Naive B cell (primary cell): Measurements from ENCODE around the gene UBE2QL1. TPM values are rescaled to one million over a fixed set of nuclear protein-coding genes. Genes with fewer than 3 reads are reported as not detected.

Experiments
- ATAC-seq, 2 donors: fragments of 150-1000 bp; cut with Tn5 transposase; 2 replicates each; pipeline ENCODE4 v1.10.0; 2021; ENCODE audit warnings: low read depth in 2 of 2, mild to moderate bottlenecking in 2 of 2, moderate library complexity in 2 of 2
- DNase-seq: peaks from one replicate; pipeline ENCODE4 v3.0.0; 2022
- H3K27ac Mint-ChIP-seq, 6 donors: one replicate each; pipeline ENCODE4 v1.8.0; 2020 to 2022; ENCODE audit warnings: mild to moderate bottlenecking in 6 of 6, mixed read lengths in 6 of 6, moderate library complexity in 5 of 6, inconsistent platforms in 2 of 6
- H3K27me3 Mint-ChIP-seq, 3 donors: one replicate each; pipeline ENCODE4 v1.8.0; 2021 to 2022; ENCODE audit warnings: mixed read lengths in 3 of 3, mild to moderate bottlenecking in 1 of 3
- H3K36me3 Mint-ChIP-seq, 2 donors: one replicate each; pipeline ENCODE4 v1.8.0; 2020 to 2022; ENCODE audit warnings: mixed read lengths in 2 of 2, inconsistent platforms in 1 of 2, mild to moderate bottlenecking in 1 of 2
- H3K4me1 Mint-ChIP-seq, 3 donors: one replicate each; pipeline ENCODE4 v1.8.0; 2020 to 2022; ENCODE audit warnings: mixed read lengths in 3 of 3, inconsistent platforms in 1 of 3, mild to moderate bottlenecking in 1 of 3, moderate library complexity in 1 of 3
- H3K4me3 Mint-ChIP-seq, 8 donors: one replicate each; pipeline ENCODE4 v1.8.0; 2020 to 2022; ENCODE audit warnings: mild to moderate bottlenecking in 8 of 8, mixed read lengths in 8 of 8, moderate library complexity in 8 of 8, inconsistent platforms in 2 of 8
- H3K9me3 Mint-ChIP-seq, 7 donors: one replicate each; pipeline ENCODE4 v1.8.0; 2020 to 2022; ENCODE audit warnings: mixed read lengths in 7 of 7, mild to moderate bottlenecking in 5 of 7, inconsistent platforms in 2 of 7, moderate library complexity in 1 of 7
- polyA plus RNA-seq, 6 donors: library from polyadenylated mRNA; unstranded; fragments of 300-500 nt; fragmentation: Illumina TruSeq; gene quantifications; one replicate each; pipeline ENCODE4 v1.2.3, GENCODE V29; 2021; ENCODE audit warnings: low read depth in 6 of 6

The UBE2QL1 gene
- polyA plus RNA-seq, 6 donors from 2014 or later = not detected

GRCh38 chr5:6480133-6481051 lies 31.7 kb downstream of the UBE2QL1 start:
- Mint-ChIP-seq H3K4me1 (peaks cover 0 to 7% (median 2%) of the 10 kb centered on the region in 3 donors), H3K4me3 (no peak overlapping the region), H3K27me3 (peaks cover 7 to 11% (median 7%) of the 10 kb centered on the region in 3 donors), H3K36me3 (no peaks in the 10 kb centered on the region), H3K9me3 (peaks cover 0 to 3% (median 0%) of the 10 kb centered on the region in 7 donors), H3K27ac (peak overlapping the region in 1 of 6 donors; percentile 21)
- ATAC-seq = peak in 1 of 2 donors; percentile 40
- DNase-seq = no peak

- Mint-ChIP-seq H3K36me3 (no peaks in the 10 kb centered on the region), H3K4me3 (no peak overlapping the region), H3K27me3 (peaks cover 7 to 14% (median 7%) of the 10 kb centered on the region in 3 donors), H3K9me3 (peaks cover 0 to 3% (median 0%) of the 10 kb centered on the region in 7 donors), H3K27ac (peak overlapping the region in 1 of 6 donors; percentile 47), H3K4me1 (peaks cover 0 to 14% (median 0%) of the 10 kb centered on the region in 3 donors)
- DNase-seq (no peak), ATAC-seq (no peak)
Measured at GRCh38 chr5:6482735-6483134, 34.1 kb downstream of the UBE2QL1 start.

- H3K4me1 Mint-ChIP-seq = peaks cover 0 to 14% (median 0%) of the 10 kb centered on the region in 3 donors
- H3K27ac Mint-ChIP-seq = peak overlapping the region in 2 of 6 donors; percentile 73 to 76
- peak overlapping the region in 2 of 8 donors; percentile 36 to 37 for H3K4me3 Mint-ChIP-seq
- ATAC-seq (peak; percentile 61 to 68), DNase-seq (no peak)
- H3K36me3 Mint-ChIP-seq = no peaks in the 10 kb centered on the region
- peaks cover under 1 to 12% (median 7%) of the 10 kb centered on the region in 3 donors for H3K27me3 Mint-ChIP-seq
- peaks cover 0 to 3% (median 0%) of the 10 kb centered on the region in 7 donors for H3K9me3 Mint-ChIP-seq
Measured at GRCh38 chr5:6483880-6484382, 35.3 kb downstream of the UBE2QL1 start.

GRCh38 chr5:6484446-6484845 lies 35.8 kb downstream of the UBE2QL1 start:
- DNase-seq (no peak), ATAC-seq (no peak)
- Mint-ChIP-seq H3K4me3 (peak overlapping the region in 1 of 8 donors; percentile 37), H3K4me1 (peaks cover 0 to 14% (median 0%) of the 10 kb centered on the region in 3 donors), H3K27ac (peak overlapping the region in 1 of 6 donors; percentile 73), H3K9me3 (peaks cover 0 to 3% (median 0%) of the 10 kb centered on the region in 7 donors), H3K27me3 (peaks cover 0 to 9% (median 7%) of the 10 kb centered on the region in 3 donors), H3K36me3 (no peaks in the 10 kb centered on the region)

- peak overlapping the region in 1 of 6 donors; percentile 73 for H3K27ac Mint-ChIP-seq
- ATAC-seq (no peak), DNase-seq (no peak)
- H3K36me3 Mint-ChIP-seq = no peaks in the 10 kb centered on the region
- H3K4me3 Mint-ChIP-seq = peak overlapping the region in 1 of 8 donors; percentile 37
- H3K9me3 Mint-ChIP-seq = peaks cover 0 to 3% (median 0%) of the 10 kb centered on the region in 7 donors
- peaks cover 0 to 9% (median 7%) of the 10 kb centered on the region in 3 donors for H3K27me3 Mint-ChIP-seq
- H3K4me1 Mint-ChIP-seq = peaks cover 0 to 14% (median 0%) of the 10 kb centered on the region in 3 donors
Measured at GRCh38 chr5:6484899-6485298, 36.2 kb downstream of the UBE2QL1 start.

GRCh38 chr5:6485441-6485840 lies 36.8 kb downstream of the UBE2QL1 start:
- Mint-ChIP-seq H3K27me3 (peaks cover 0 to 9% (median 7%) of the 10 kb centered on the region in 3 donors), H3K9me3 (peaks cover 0 to 3% (median 0%) of the 10 kb centered on the region in 7 donors), H3K27ac (peak overlapping the region in 1 of 6 donors; percentile 53), H3K36me3 (no peaks in the 10 kb centered on the region), H3K4me1 (peaks cover 0 to 14% (median 0%) of the 10 kb centered on the region in 3 donors), H3K4me3 (peak overlapping the region in 1 of 8 donors; percentile 25)
- no peak for DNase-seq
- peak in 1 of 2 donors; percentile 55 for ATAC-seq

- Mint-ChIP-seq H3K36me3 (no peaks in the 10 kb centered on the region), H3K27me3 (peaks cover 0 to 9% (median 7%) of the 10 kb centered on the region in 3 donors), H3K9me3 (peaks cover 0 to 3% (median 0%) of the 10 kb centered on the region in 7 donors), H3K27ac (no peak overlapping the region), H3K4me3 (no peak overlapping the region), H3K4me1 (peaks cover 0 to 14% (median 0%) of the 10 kb centered on the region in 3 donors)
- ATAC-seq (no peak), DNase-seq (no peak)
Measured at GRCh38 chr5:6486074-6486473, 37.4 kb downstream of the UBE2QL1 start.

GRCh38 chr5:6487081-6487480 lies 38.4 kb downstream of the UBE2QL1 start:
- no peaks in the 10 kb centered on the region for H3K36me3 Mint-ChIP-seq
- ATAC-seq (no peak), DNase-seq (no peak)
- H3K4me3 Mint-ChIP-seq = no peak overlapping the region
- H3K9me3 Mint-ChIP-seq = no peaks in the 10 kb centered on the region
- no peak overlapping the region for H3K27ac Mint-ChIP-seq
- H3K27me3 Mint-ChIP-seq = peaks cover 0 to 14% (median 9%) of the 10 kb centered on the region in 3 donors
- peaks cover 0 to 14% (median 1%) of the 10 kb centered on the region in 3 donors for H3K4me1 Mint-ChIP-seq

- no peak overlapping the region for H3K27ac Mint-ChIP-seq
- no peak for ATAC-seq
- H3K9me3 Mint-ChIP-seq = no peaks in the 10 kb centered on the region
- DNase-seq = no peak
- peaks cover 0 to 14% (median 13%) of the 10 kb centered on the region in 3 donors for H3K27me3 Mint-ChIP-seq
- no peaks in the 10 kb centered on the region for H3K36me3 Mint-ChIP-seq
- no peak overlapping the region for H3K4me3 Mint-ChIP-seq
- H3K4me1 Mint-ChIP-seq = peaks cover 0 to 14% (median 4%) of the 10 kb centered on the region in 3 donors
Measured at GRCh38 chr5:6488021-6488420, 39.4 kb downstream of the UBE2QL1 start.

GRCh38 chr5:6489643-6490185 lies 41.1 kb downstream of the UBE2QL1 start:
- H3K4me1 Mint-ChIP-seq = peaks cover 0 to 12% (median 4%) of the 10 kb centered on the region in 3 donors
- no peak overlapping the region for H3K27ac Mint-ChIP-seq
- DNase-seq (no peak), ATAC-seq (no peak)
- peaks cover 0 to 14% (median 9%) of the 10 kb centered on the region in 3 donors for H3K27me3 Mint-ChIP-seq
- H3K36me3 Mint-ChIP-seq = no peaks in the 10 kb centered on the region
- H3K4me3 Mint-ChIP-seq = no peak overlapping the region
- H3K9me3 Mint-ChIP-seq = no peaks in the 10 kb centered on the region

- Mint-ChIP-seq H3K4me3 (no peak overlapping the region), H3K4me1 (peaks cover 0 to 8% (median 4%) of the 10 kb centered on the region in 3 donors), H3K36me3 (no peaks in the 10 kb centered on the region), H3K27me3 (peaks cover 0 to 14% (median 7%) of the 10 kb centered on the region in 3 donors), H3K9me3 (no peaks in the 10 kb centered on the region), H3K27ac (no peak overlapping the region)
- no peak for ATAC-seq
- no peak for DNase-seq
Measured at GRCh38 chr5:6490246-6490645, 41.6 kb downstream of the UBE2QL1 start.

GRCh38 chr5:6490693-6491092 lies 42.0 kb downstream of the UBE2QL1 start:
- no peak for ATAC-seq
- Mint-ChIP-seq H3K4me1 (peaks cover 0 to 6% (median 4%) of the 10 kb centered on the region in 3 donors), H3K27ac (no peak overlapping the region), H3K27me3 (peaks cover 0 to 14% (median 7%) of the 10 kb centered on the region in 3 donors), H3K4me3 (no peak overlapping the region), H3K9me3 (no peaks in the 10 kb centered on the region), H3K36me3 (no peaks in the 10 kb centered on the region)
- no peak for DNase-seq

GRCh38 chr5:6491196-6491918 lies 42.7 kb downstream of the UBE2QL1 start:
- H3K27ac Mint-ChIP-seq = no peak overlapping the region
- H3K27me3 Mint-ChIP-seq = peaks cover 0 to 14% (median 7%) of the 10 kb centered on the region in 3 donors
- H3K4me3 Mint-ChIP-seq = no peak overlapping the region
- H3K4me1 Mint-ChIP-seq = peaks cover 0 to 4% (median 4%) of the 10 kb centered on the region in 3 donors
- H3K36me3 Mint-ChIP-seq = no peaks in the 10 kb centered on the region
- H3K9me3 Mint-ChIP-seq = no peaks in the 10 kb centered on the region
- DNase-seq = no peak
- ATAC-seq = no peak
